Tibial nerve (tissue), 4 donors: ENCODE measurements around the gene TRMT112.

Source experiments
- EP300 ChIP-seq, 2 donors: sonication (generic); formaldehyde crosslinking; IDR thresholded peaks; one replicate each; pipeline ENCODE4 v1.6.1; 2017; ENCODE audit warnings: antibody characterized with exemption in 2 of 2, mild to moderate bottlenecking in 1 of 2
- POLR2A ChIP-seq, 2 donors: fragments of 450-650 bp; IDR thresholded peaks; one replicate each; pipeline ENCODE4 v1.6.1; 2017; ENCODE audit warnings: antibody characterized with exemption in 2 of 2, mild to moderate bottlenecking in 2 of 2, moderate library complexity in 2 of 2
- TF ChIP-seq, protein P1 (sequence below), 5 experiments: fragments of 200-600 bp in 3 of 5; fragments of 450-650 bp in 2 of 5; sonication (generic) in 3 of 5; IDR thresholded peaks; one replicate each; pipeline ENCODE4 v1.5.1; 2016 to 2019; ENCODE audit warnings: antibody characterized with exemption in 5 of 5, mild to moderate bottlenecking in 3 of 5, moderate library complexity in 2 of 5

DNA sequence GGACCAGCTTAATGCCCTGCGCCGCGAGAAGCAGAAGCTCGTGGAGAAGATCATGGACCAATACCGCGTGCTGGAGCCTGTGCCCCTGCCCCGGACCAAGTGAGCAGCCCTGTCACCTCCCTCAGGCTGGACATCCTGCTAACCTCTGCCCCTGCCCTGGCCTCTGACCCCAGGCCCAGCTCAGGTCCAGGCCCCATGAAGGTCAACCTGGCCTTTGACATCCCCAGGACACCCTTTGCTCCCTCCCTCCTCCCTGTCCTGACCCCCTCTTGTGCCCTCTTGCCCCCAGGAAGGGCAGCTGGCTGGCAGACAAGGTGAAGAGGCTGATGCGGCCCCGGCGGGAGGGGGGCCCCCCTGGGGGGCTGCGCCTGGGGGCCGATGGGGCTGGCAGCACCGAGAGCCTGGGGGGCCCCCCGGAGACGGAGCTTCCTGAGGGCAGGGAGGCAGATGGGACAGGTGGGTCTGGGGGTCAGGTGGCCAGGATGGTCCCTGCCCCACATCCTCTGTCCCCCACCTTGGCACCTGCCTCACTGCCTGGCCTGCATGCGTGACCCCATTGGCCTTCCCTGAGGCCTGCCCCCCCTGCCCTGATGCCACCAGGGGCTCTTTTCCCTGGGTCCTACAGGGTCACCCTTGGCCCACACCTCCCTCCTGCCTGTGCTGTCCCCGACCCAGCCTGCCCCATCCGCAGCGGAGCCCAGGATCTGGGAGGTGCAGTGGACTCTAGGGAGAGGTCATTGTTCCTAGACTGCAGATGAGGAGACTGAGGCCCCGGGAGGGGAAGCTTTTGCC, 36.6 kb upstream of the TRMT112 start:
- TF ChIP-seq, protein P1, sequence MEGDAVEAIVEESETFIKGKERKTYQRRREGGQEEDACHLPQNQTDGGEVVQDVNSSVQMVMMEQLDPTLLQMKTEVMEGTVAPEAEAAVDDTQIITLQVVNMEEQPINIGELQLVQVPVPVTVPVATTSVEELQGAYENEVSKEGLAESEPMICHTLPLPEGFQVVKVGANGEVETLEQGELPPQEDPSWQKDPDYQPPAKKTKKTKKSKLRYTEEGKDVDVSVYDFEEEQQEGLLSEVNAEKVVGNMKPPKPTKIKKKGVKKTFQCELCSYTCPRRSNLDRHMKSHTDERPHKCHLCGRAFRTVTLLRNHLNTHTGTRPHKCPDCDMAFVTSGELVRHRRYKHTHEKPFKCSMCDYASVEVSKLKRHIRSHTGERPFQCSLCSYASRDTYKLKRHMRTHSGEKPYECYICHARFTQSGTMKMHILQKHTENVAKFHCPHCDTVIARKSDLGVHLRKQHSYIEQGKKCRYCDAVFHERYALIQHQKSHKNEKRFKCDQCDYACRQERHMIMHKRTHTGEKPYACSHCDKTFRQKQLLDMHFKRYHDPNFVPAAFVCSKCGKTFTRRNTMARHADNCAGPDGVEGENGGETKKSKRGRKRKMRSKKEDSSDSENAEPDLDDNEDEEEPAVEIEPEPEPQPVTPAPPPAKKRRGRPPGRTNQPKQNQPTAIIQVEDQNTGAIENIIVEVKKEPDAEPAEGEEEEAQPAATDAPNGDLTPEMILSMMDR (IDR thresholded peaks at IDR 0.05), result no peak
- TF ChIP-seq POLR2A (IDR thresholded peaks at IDR 0.05) (no peak), EP300 (IDR thresholded peaks at IDR 0.05) (no peak)
